Measurements from ENCODE around the gene SMIM22.

Gene SMIM22

GRCh38 chr16:4830408-4830807 lies 35.2 kb downstream of the SMIM22 start:
- H3K4me2 ChIP-seq (ENCODE audit: low read depth, low read length, poor library complexity, severe bottlenecking), result no peak overlapping the region
- H3K27me3 ChIP-seq (ENCODE audit: low read length), result no peaks in the 10 kb centered on the region
- no peak overlapping the region for H3K27ac ChIP-seq (ENCODE audit: low read depth, low read length)
- H4K20me1 ChIP-seq (ENCODE audit: low read depth, low read length), result no peaks in the 10 kb centered on the region
- no peak overlapping the region for H3K4me3 ChIP-seq (ENCODE audit: insufficient read depth, low read length, poor library complexity, severe bottlenecking)
- no peak overlapping the region for H2AFZ ChIP-seq (ENCODE audit: low read depth, low read length, severe bottlenecking)
- H3K9me3 ChIP-seq (ENCODE audit: insufficient read depth, low read length), result no peaks in the 10 kb centered on the region
- H3K9me2 ChIP-seq (replicated peaks; ENCODE audit: insufficient read depth, low read length), result no peaks in the 10 kb centered on the region
- no peaks in the 10 kb centered on the region for H3F3A ChIP-seq (ENCODE audit: insufficient read depth)
- H3K36me3 ChIP-seq (ENCODE audit: low read length), result peaks cover 13% of the 10 kb centered on the region; the same call in 1 of the 2 replicates
- H3K9ac ChIP-seq (ENCODE audit: low read length), result no peak overlapping the region
- 0 out of 2 replicates have a peak, but pooled peaks cover 11% of the 10 kb centered on the region for H3K79me2 ChIP-seq (ENCODE audit: insufficient read depth, low read length)
- TF ChIP-seq CTCF (IDR thresholded peaks at IDR 0.05; ENCODE audit: insufficient read depth, low read length, poor library complexity, severe bottlenecking), result no peak

DNA sequence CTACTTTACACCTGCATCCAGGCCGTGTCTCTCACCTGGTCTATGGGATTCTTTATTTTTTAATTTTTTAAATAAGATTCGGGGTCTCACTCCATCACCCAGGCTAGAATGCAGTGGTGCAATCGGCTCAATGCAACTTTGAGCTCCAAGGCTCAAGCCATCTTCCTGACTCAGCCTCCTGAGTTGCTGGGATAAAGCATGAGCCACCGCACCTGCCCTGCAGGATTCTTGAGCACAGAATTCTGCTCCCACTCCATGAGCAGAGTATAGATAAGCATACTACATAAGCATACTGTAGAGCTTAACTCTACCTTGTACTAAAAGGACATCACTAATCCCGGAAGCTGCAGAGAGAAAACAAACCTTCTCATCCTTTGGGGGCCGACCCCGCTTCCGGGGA lies 36.4 kb downstream of the SMIM22 start:
- Histone ChIP-seq H2AFZ (ENCODE audit: low read depth, low read length, severe bottlenecking) (no peak overlapping the region), H3K9me2 (replicated peaks; ENCODE audit: insufficient read depth, low read length) (no peaks in the 10 kb centered on the region), H3K9ac (ENCODE audit: low read length) (no peak overlapping the region), H3K27ac (ENCODE audit: low read depth, low read length) (no peak overlapping the region), H3K4me2 (ENCODE audit: low read depth, low read length, poor library complexity, severe bottlenecking) (no peak overlapping the region), H3K4me3 (ENCODE audit: insufficient read depth, low read length, poor library complexity, severe bottlenecking) (no peak overlapping the region), H3K9me3 (ENCODE audit: insufficient read depth, low read length) (no peaks in the 10 kb centered on the region), H3F3A (ENCODE audit: insufficient read depth) (no peaks in the 10 kb centered on the region), H3K79me2 (ENCODE audit: insufficient read depth, low read length) (0 out of 2 replicates have a peak, but pooled peaks cover 19% of the 10 kb centered on the region), H4K20me1 (ENCODE audit: low read depth, low read length) (no peaks in the 10 kb centered on the region; the same call in 1 of the 2 replicates), H3K27me3 (ENCODE audit: low read length) (no peaks in the 10 kb centered on the region), H3K36me3 (ENCODE audit: low read length) (peaks cover 18% of the 10 kb centered on the region; the same call in 1 of the 2 replicates)
- TF ChIP-seq CTCF (IDR thresholded peaks at IDR 0.05; ENCODE audit: insufficient read depth, low read length, poor library complexity, severe bottlenecking), result no peak
- no peak for TF ChIP-seq EZH2phosphoT487 (conservative IDR thresholded peaks at IDR 0.05; ENCODE audit: low read length)

DNA sequence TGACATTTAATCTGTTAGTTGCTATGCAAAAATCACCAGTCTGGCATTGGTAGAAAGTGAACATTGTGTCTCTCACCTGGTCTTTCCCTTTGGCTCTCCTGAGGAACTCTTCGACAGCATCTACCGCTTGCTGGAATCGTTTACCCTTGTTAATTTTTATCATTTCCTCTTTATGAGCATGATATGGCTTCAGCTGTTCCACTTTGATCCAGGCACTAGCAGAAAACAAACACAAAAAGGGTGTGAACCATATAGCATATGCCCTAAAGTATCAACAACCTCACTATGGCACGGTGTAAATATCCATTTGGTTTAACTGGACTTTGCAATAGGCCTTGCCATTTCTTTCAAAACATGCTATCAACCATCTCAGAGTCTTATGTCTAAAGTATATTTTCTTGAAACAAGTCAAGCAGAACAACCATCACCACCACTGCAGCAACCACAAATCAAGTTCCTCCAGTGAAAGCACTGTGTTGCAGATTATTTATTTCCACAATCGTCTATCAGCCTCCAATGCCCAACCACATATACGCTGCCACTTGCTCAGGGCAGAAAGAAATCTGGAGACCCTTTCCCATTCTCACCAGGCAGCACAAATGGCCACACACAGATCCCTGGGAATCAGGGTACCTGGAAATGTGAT lies 37.7 kb downstream of the SMIM22 start:
- Histone ChIP-seq H3K4me2 (ENCODE audit: low read depth, low read length, poor library complexity, severe bottlenecking) (no peak overlapping the region), H3K9me3 (ENCODE audit: insufficient read depth, low read length) (no peaks in the 10 kb centered on the region), H3F3A (ENCODE audit: insufficient read depth) (no peaks in the 10 kb centered on the region), H3K9ac (ENCODE audit: low read length) (no peak overlapping the region), H4K20me1 (ENCODE audit: low read depth, low read length) (no peaks in the 10 kb centered on the region; the same call in 1 of the 2 replicates), H3K27me3 (ENCODE audit: low read length) (no peaks in the 10 kb centered on the region), H3K79me2 (ENCODE audit: insufficient read depth, low read length) (0 out of 2 replicates have a peak, but pooled peaks cover 19% of the 10 kb centered on the region), H3K36me3 (ENCODE audit: low read length) (peaks cover 15% of the 10 kb centered on the region; the same call in 1 of the 2 replicates), H2AFZ (ENCODE audit: low read depth, low read length, severe bottlenecking) (no peak overlapping the region), H3K27ac (ENCODE audit: low read depth, low read length) (no peak overlapping the region), H3K4me3 (ENCODE audit: insufficient read depth, low read length, poor library complexity, severe bottlenecking) (no peak overlapping the region), H3K9me2 (replicated peaks; ENCODE audit: insufficient read depth, low read length) (no peaks in the 10 kb centered on the region)
- TF ChIP-seq CTCF (IDR thresholded peaks at IDR 0.05; ENCODE audit: insufficient read depth, low read length, poor library complexity, severe bottlenecking), result no peak
- TF ChIP-seq EZH2phosphoT487 (conservative IDR thresholded peaks at IDR 0.05; ENCODE audit: low read length), result no peak

Measured in SU-DHL-6 (cell line).